Adrenal gland (tissue), 12 donors: ENCODE results near the gene FARP1. TPM values are rescaled to one million over a fixed set of nuclear protein-coding genes. Genes with fewer than 3 reads are reported as not detected.
A peak's percentile ranks its signal among the peaks of the same experiment; 100 is the strongest.

Experiments used
- DNase-seq, 7 donors: peaks; one replicate each; pipeline ENCODE4 v3.0.0-alpha.2; 2019 to 2020
- H3K27ac ChIP-seq, 5 donors: fragments of 200-600 bp; sonication (generic) in 4 of 5; 1 replicate in 3 of 5; 2 replicates in 2 of 5; pipeline versions ENCODE4 v1.5.1 to v1.8.0; 2016 to 2020; ENCODE audit warnings: mild to moderate bottlenecking in 1 of 5
- H3K27me3 ChIP-seq: fragments of 200-600 bp; 2 replicates; pipeline ENCODE4 v1.8.0; 2021
- H3K36me3 ChIP-seq, 2 donors: fragments of 200-600 bp; replicated peaks in 1 of 2; 1 replicate in 1 of 2; 2 replicates in 1 of 2; pipeline versions ENCODE4 v1.5.1 to v1.8.0; 2018 to 2022
- H3K4me1 ChIP-seq, 2 donors: fragments of 200-600 bp; replicated peaks in 1 of 2; 1 replicate in 1 of 2; 2 replicates in 1 of 2; pipeline versions ENCODE4 v1.5.1 to v1.8.0; 2018 to 2021
- H3K4me3 ChIP-seq, 4 donors: fragments of 200-600 bp; sonication (generic) in 3 of 4; one replicate each; pipeline ENCODE4 v1.5.1; 2016 to 2018
- H3K9me3 ChIP-seq, 3 donors: fragments of 200-600 bp; sonication (generic) in 1 of 3; replicated peaks in 1 of 3; 1 replicate in 2 of 3; 2 replicates in 1 of 3; pipeline versions ENCODE4 v1.5.1 to v1.8.0; 2016 to 2021
- POLR2A ChIP-seq, 2 donors: fragments of 450-650 bp; IDR thresholded peaks; one replicate each; pipeline ENCODE4 v1.6.1; 2017; ENCODE audit warnings: antibody characterized with exemption in 2 of 2, mild to moderate bottlenecking in 2 of 2, moderate library complexity in 1 of 2
- WGBS, 4 donors: extraction: QIAGEN DNeasy Blood & Tissue Kit in 2 of 4; methylation state at CpG; one replicate each; pipeline versions ENCODE4 v1.1.5 to v1.1.7; 2013 to 2017; 5-methylcytosine and 5-hydroxymethylcytosine counted together
- intact Hi-C, 2 donors: fragments of 100-400 bp; cut with DNase I; formaldehyde crosslinking; loops; one replicate each; pipeline versions ENCODE4 v1.14.1 to v1.15.0; 2022 to 2023
- polyA plus RNA-seq, 3 donors: library from polyadenylated mRNA; stranded (reverse); fragments of 200-250 nt in 2 of 3; fragments of 350-450 nt in 1 of 3; fragmentation: Illumina TruSeq in 1 of 3; extraction: RNeasy Lipid Tissue Mini Kit (QIAGEN cat#74804) in 1 of 3; gene quantifications; one replicate each; pipeline ENCODE4 v1.2.3, GENCODE V29; 2013 to 2014
- total RNA-seq, 9 donors: library from RNA; depleted of rRNA in 4 of 9; stranded (reverse); fragments of >200 nt in 4 of 9; fragments of 120-200 nt in 1 of 9; fragmentation: NEBNext Ultra II Directional in 1 of 9; extraction: Animal tissue kit (Norgen Biotek cat#: 25700) in 1 of 9; gene quantifications; one replicate each; pipeline versions ENCODE4 v1.1.0 to v1.2.4, GENCODE V29; 2013 to 2023
- TF ChIP-seq, protein P1 (sequence below), 6 experiments: fragments of 450-650 bp in 4 of 6; fragments of 200-600 bp in 2 of 6; sonication (generic) in 1 of 6; IDR thresholded peaks; 1 replicate in 5 of 6; 2 replicates in 1 of 6; pipeline versions ENCODE4 v1.5.1 to v1.8.0; 2016 to 2021; ENCODE audit warnings: antibody characterized with exemption in 6 of 6, mild to moderate bottlenecking in 2 of 6, moderate library complexity in 1 of 6
- donor health status: healthy with polysubstance abuse.
- donor health status: Bipolar disorder and iron deficiency.
- donor health status: DM: yes; HTN: yes; CAD: no.
- donor health status: DM: no; HTN: no; CAD: no.
- donor health status: DM: no; HTN: no; CAD: no.
- donor health status: DM: yes; HTN: yes; CAD: no.

FARP1 gene
- total and polyA plus RNA-seq, 12 donors = 27.1 to 304 (median 71.6) TPM

DNA sequence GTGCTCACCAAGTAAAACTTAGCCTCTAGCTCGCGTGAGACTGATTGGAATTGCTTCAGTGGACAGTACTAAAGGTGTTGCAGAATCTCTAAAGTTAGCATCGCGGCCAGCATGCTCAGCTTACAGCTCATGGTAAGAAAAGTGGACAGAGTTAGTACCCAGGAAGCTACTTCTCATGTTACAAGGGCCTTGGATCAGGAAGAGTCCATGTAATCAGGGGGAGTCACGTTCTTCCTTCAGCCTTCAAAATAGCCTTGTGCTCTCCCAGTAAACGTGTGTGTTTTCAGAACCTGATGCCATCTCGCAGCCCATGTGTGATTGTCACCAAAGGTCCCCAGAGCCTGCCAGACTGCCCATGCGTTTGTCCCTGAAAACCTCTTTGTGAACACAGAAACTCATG, 230.0 kb downstream of the FARP1 start:
- no peak overlapping the region for H3K4me3 ChIP-seq
- intact Hi-C loops = no loop called here
- WGBS, 4 donors = 45 to 65% (median 52%) methylated on average over 8 of the region's 8 CpGs
- H3K4me1 ChIP-seq = peaks cover 0 to 5% of the 10 kb centered on the region in 2 donors
- no peaks in the 10 kb centered on the region for H3K9me3 ChIP-seq
- H3K27me3 ChIP-seq = no peaks in the 10 kb centered on the region
- H3K27ac ChIP-seq = no peak overlapping the region
- no peaks in the 10 kb centered on the region for H3K36me3 ChIP-seq
- TF ChIP-seq, protein P1, sequence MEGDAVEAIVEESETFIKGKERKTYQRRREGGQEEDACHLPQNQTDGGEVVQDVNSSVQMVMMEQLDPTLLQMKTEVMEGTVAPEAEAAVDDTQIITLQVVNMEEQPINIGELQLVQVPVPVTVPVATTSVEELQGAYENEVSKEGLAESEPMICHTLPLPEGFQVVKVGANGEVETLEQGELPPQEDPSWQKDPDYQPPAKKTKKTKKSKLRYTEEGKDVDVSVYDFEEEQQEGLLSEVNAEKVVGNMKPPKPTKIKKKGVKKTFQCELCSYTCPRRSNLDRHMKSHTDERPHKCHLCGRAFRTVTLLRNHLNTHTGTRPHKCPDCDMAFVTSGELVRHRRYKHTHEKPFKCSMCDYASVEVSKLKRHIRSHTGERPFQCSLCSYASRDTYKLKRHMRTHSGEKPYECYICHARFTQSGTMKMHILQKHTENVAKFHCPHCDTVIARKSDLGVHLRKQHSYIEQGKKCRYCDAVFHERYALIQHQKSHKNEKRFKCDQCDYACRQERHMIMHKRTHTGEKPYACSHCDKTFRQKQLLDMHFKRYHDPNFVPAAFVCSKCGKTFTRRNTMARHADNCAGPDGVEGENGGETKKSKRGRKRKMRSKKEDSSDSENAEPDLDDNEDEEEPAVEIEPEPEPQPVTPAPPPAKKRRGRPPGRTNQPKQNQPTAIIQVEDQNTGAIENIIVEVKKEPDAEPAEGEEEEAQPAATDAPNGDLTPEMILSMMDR (IDR thresholded peaks at IDR 0.05) = no peak
- TF ChIP-seq POLR2A (IDR thresholded peaks at IDR 0.05) = peak in 1 of 2 donors; percentile 23
- peak in 6 of 7 donors; percentile 32 to 61 (median 54) for DNase-seq

DNA sequence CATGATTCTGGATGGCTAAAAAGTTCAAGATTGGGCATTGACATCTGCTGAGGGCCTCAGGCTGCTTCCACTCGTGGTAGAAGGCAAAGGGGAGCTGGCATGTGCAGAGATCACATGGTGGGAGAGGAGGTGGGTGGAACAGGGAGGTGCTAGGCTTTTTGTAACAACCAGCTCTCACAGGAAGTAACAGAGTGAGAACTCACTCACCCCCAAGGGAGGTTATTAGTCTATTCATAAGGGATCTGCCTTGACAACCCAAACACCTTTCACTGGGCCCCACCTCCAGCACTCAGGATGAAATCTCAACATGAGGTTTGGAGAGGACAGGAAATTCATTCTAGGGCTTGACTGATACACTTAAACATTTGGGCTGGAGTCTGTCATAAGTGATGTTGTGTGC, 231.9 kb downstream of the FARP1 start:
- DNase-seq = no peak
- H3K27ac ChIP-seq = no peak overlapping the region
- peaks cover 0 to 5% of the 10 kb centered on the region in 2 donors for H3K4me1 ChIP-seq
- H3K9me3 ChIP-seq = no peaks in the 10 kb centered on the region
- 89 to 91% (median 89%) methylated on average over 1 of the region's 1 CpG for WGBS, 4 donors
- H3K4me3 ChIP-seq = no peak overlapping the region
- no peak for TF ChIP-seq POLR2A (IDR thresholded peaks at IDR 0.05)
- TF ChIP-seq, protein P1 (IDR thresholded peaks at IDR 0.05) = no peak
- H3K36me3 ChIP-seq = no peaks in the 10 kb centered on the region
- intact Hi-C loops = no loop called here
- H3K27me3 ChIP-seq = no peaks in the 10 kb centered on the region

DNA sequence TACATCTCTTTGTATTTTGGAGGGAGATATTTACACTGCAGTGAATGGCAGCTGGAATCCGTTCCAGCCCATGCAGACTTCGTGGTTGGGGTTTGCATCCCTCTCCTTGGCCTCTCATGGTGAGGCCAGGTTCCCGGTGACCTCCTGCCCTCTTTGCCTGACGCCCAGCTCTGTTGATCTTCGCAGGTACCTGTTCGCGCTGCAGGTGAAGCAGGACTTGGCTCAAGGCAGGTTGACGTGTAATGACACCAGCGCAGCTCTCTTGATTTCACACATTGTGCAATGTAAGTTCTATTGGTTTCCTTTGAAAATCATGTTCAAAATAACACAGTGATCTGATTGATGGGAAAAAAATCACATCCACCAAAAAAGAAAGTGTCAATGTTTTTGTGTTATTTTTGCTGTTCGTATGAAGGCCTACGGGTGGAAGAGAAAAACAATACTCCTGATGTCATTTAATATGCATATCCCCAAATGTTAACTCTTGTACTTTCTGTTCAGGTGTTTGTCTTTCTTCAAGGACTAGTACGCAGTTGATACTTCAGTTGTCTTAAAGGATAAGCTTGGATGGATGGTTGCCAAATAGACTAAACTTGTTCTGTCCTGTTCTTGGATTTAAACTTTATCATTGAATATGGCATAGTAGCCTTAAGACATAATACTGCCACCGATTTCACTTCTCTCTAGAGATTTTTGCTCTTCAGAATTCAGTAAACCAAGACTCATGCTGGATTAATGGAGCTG, 234.9 kb downstream of the FARP1 start:
- TF ChIP-seq, protein P1 (IDR thresholded peaks at IDR 0.05) = no peak
- no peak for TF ChIP-seq POLR2A (IDR thresholded peaks at IDR 0.05)
- H3K27me3 ChIP-seq = no peaks in the 10 kb centered on the region

DNA sequence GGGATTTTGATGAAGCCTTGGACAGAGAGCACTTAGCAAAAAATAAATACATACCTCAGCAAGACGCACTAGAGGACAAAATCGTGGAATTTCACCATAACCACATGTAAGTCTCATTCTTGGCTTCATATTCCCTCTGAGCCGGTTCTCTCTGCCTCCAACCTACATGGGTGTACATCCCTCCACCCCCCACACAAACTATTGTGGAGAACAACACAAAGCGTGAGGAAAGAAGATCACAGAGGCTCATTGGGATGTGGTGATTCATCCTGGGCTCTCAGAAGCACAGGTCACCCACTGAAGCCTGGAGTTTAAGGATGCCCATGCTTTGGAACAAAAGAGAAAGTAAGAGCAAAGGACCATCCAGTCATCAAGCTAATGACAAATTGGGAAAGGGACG, 241.8 kb downstream of the FARP1 start:
- Histone ChIP-seq H3K27ac (peak overlapping the region in 1 of 5 donors; percentile 35), H3K27me3 (no peaks in the 10 kb centered on the region), H3K4me1 (peaks cover 0 to 5% of the 10 kb centered on the region in 2 donors), H3K36me3 (peaks cover 0 to 14% of the 10 kb centered on the region in 2 donors), H3K4me3 (no peak overlapping the region), H3K9me3 (no peaks in the 10 kb centered on the region)
- DNase-seq = peak in 2 of 7 donors; percentile 26 to 27
- TF ChIP-seq POLR2A (IDR thresholded peaks at IDR 0.05) = no peak
- WGBS, 4 donors = 59 to 75% (median 69%) methylated on average over 5 of the region's 5 CpGs
- intact Hi-C loops = no loop called here

More for the DNA sequence above, 234.9 kb downstream of the FARP1 start:
- H3K4me3 ChIP-seq = no peak overlapping the region
- H3K4me1 ChIP-seq = peaks cover 0 to 3% of the 10 kb centered on the region in 2 donors
- H3K27ac ChIP-seq = no peak overlapping the region
- DNase-seq = no peak
- H3K36me3 ChIP-seq = no peaks in the 10 kb centered on the region
- no peaks in the 10 kb centered on the region for H3K9me3 ChIP-seq
- intact Hi-C loops = no loop called here
- WGBS, 4 donors = 95 to 96% (median 95%) methylated on average over 13 of the region's 13 CpGs

DNA sequence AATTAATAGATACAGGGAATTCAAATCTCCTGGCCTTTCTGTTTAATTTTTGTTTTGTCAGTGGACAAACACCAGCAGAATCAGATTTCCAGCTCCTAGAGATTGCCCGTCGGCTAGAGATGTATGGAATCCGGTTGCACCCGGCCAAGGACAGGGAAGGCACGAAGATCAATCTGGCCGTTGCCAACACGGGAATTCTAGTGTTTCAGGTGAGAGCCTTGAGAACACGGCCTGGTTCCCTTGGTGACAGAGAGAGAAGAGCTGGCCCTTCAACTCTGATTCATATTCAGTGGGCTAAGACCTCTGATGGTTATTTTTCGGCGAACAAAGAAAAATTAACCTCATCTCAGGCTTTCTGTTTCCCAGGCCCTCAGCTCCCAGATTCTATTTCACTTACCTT, 242.7 kb downstream of the FARP1 start:
- WGBS, 4 donors = 79 to 94% (median 82%) methylated on average over 10 of the region's 10 CpGs
- no peak overlapping the region for H3K4me3 ChIP-seq
- intact Hi-C loops = no loop called here
- peaks cover 0 to 15% of the 10 kb centered on the region in 2 donors for H3K36me3 ChIP-seq
- no peaks in the 10 kb centered on the region for H3K27me3 ChIP-seq
- DNase-seq = no peak
- TF ChIP-seq POLR2A (IDR thresholded peaks at IDR 0.05) = no peak
- TF ChIP-seq, protein P1 (IDR thresholded peaks at IDR 0.05) = no peak
- no peak overlapping the region for H3K27ac ChIP-seq
- peaks cover 0 to 5% of the 10 kb centered on the region in 2 donors for H3K4me1 ChIP-seq
- H3K9me3 ChIP-seq = no peaks in the 10 kb centered on the region
